Dermis blood vessel endothelial cell (primary cell): ENCODE results near the gene MYLK4. TPM values are rescaled to one million over a fixed set of nuclear protein-coding genes. Genes with fewer than 3 reads are reported as not detected.

Experiments used
- DNase-seq: peaks from one replicate; pipeline ENCODE4 v3.0.0; 2010
- total RNA-seq: library from RNA; depleted of rRNA; stranded (reverse); fragments of >200 nt; gene quantifications from 2 replicates; pipeline ENCODE4 v1.2.3, GENCODE V29; 2014

Gene MYLK4
- total RNA-seq, 1 donor from 2014 or later, result 0.51 TPM

- DNase-seq, result no peak
These were observed 124.3 kb downstream of the MYLK4 start for GRCh38 chr6:2626401-2626800.

GRCh38 chr6:2625581-2625980, 125.1 kb downstream of the MYLK4 start:
- DNase-seq, result no peak

GRCh38 chr6:2624177-2624576, 126.5 kb downstream of the MYLK4 start:
- DNase-seq, result no peak

GRCh38 chr6:2623295-2623694, 127.4 kb downstream of the MYLK4 start:
- no peak for DNase-seq

- no peak for DNase-seq
These were observed 128.1 kb downstream of the MYLK4 start for GRCh38 chr6:2622671-2623070.

GRCh38 chr6:2619651-2620050, 131.1 kb downstream of the MYLK4 start:
- DNase-seq, result no peak

- DNase-seq, result no peak
These were observed 133.0 kb downstream of the MYLK4 start for GRCh38 chr6:2617729-2618128.

GRCh38 chr6:2616811-2617210, 133.9 kb downstream of the MYLK4 start:
- peak; percentile 34 for DNase-seq

- DNase-seq, result peak; percentile 52
These were observed 135.5 kb downstream of the MYLK4 start for GRCh38 chr6:2615251-2615650.

GRCh38 chr6:2614846-2615245, 135.9 kb downstream of the MYLK4 start:
- DNase-seq, result peak; percentile 13

- DNase-seq, result no peak
These were observed 136.6 kb downstream of the MYLK4 start for GRCh38 chr6:2614155-2614554.

Other genes with a start within 250 kb of the MYLK4 start
- gene WRNIP1, start 14.5 kb upstream of the MYLK4 start, total RNA-seq, result 73.6 and 77.3 TPM in 2 replicates
- 32.2 and 57.8 TPM in 2 replicates for gene SERPINB1, start 90.9 kb upstream of the MYLK4 start, total RNA-seq
- 37.3 and 98.0 TPM in 2 replicates for gene SERPINB9, start 152.4 kb upstream of the MYLK4 start, total RNA-seq
- 127 and 135 TPM in 2 replicates for gene SERPINB6, start 220.6 kb upstream of the MYLK4 start, total RNA-seq
- 22.5 and 24.1 TPM in 2 replicates for gene NQO2, start 249.0 kb upstream of the MYLK4 start, total RNA-seq